Adrenal gland (tissue), 12 donors: ENCODE data around the gene AFDN. TPM values are rescaled to one million over a fixed set of nuclear protein-coding genes. Genes with fewer than 3 reads are reported as not detected.

Experiments used
- DNase-seq, 7 donors: peaks; one replicate each; pipeline ENCODE4 v3.0.0-alpha.2; 2019 to 2020
- H3K27ac ChIP-seq, 5 donors: fragments of 200-600 bp; sonication (generic) in 4 of 5; 1 replicate in 3 of 5; 2 replicates in 2 of 5; pipeline versions ENCODE4 v1.5.1 to v1.8.0; 2016 to 2020; ENCODE audit warnings: mild to moderate bottlenecking in 1 of 5
- H3K27me3 ChIP-seq: fragments of 200-600 bp; 2 replicates; pipeline ENCODE4 v1.8.0; 2021
- H3K36me3 ChIP-seq, 2 donors: fragments of 200-600 bp; replicated peaks in 1 of 2; 1 replicate in 1 of 2; 2 replicates in 1 of 2; pipeline versions ENCODE4 v1.5.1 to v1.8.0; 2018 to 2022
- H3K4me1 ChIP-seq, 2 donors: fragments of 200-600 bp; replicated peaks in 1 of 2; 1 replicate in 1 of 2; 2 replicates in 1 of 2; pipeline versions ENCODE4 v1.5.1 to v1.8.0; 2018 to 2021
- H3K4me3 ChIP-seq, 4 donors: fragments of 200-600 bp; sonication (generic) in 3 of 4; one replicate each; pipeline ENCODE4 v1.5.1; 2016 to 2018
- H3K9me3 ChIP-seq, 3 donors: fragments of 200-600 bp; sonication (generic) in 1 of 3; replicated peaks in 1 of 3; 1 replicate in 2 of 3; 2 replicates in 1 of 3; pipeline versions ENCODE4 v1.5.1 to v1.8.0; 2016 to 2021
- POLR2A ChIP-seq, 2 donors: fragments of 450-650 bp; IDR thresholded peaks; one replicate each; pipeline ENCODE4 v1.6.1; 2017; ENCODE audit warnings: antibody characterized with exemption in 2 of 2, mild to moderate bottlenecking in 2 of 2, moderate library complexity in 1 of 2
- WGBS, 4 donors: extraction: QIAGEN DNeasy Blood & Tissue Kit in 2 of 4; methylation state at CpG; one replicate each; pipeline versions ENCODE4 v1.1.5 to v1.1.7; 2013 to 2017; 5-methylcytosine and 5-hydroxymethylcytosine counted together
- intact Hi-C, 2 donors: fragments of 100-400 bp; cut with DNase I; formaldehyde crosslinking; loops; one replicate each; pipeline versions ENCODE4 v1.14.1 to v1.15.0; 2022 to 2023
- polyA plus RNA-seq, 3 donors: library from polyadenylated mRNA; stranded (reverse); fragments of 200-250 nt in 2 of 3; fragments of 350-450 nt in 1 of 3; fragmentation: Illumina TruSeq in 1 of 3; extraction: RNeasy Lipid Tissue Mini Kit (QIAGEN cat#74804) in 1 of 3; gene quantifications; one replicate each; pipeline ENCODE4 v1.2.3, GENCODE V29; 2013 to 2014
- total RNA-seq, 9 donors: library from RNA; depleted of rRNA in 4 of 9; stranded (reverse); fragments of >200 nt in 4 of 9; fragments of 120-200 nt in 1 of 9; fragmentation: NEBNext Ultra II Directional in 1 of 9; extraction: Animal tissue kit (Norgen Biotek cat#: 25700) in 1 of 9; gene quantifications; one replicate each; pipeline versions ENCODE4 v1.1.0 to v1.2.4, GENCODE V29; 2013 to 2023
- TF ChIP-seq, protein P1 (sequence below), 6 experiments: fragments of 450-650 bp in 4 of 6; fragments of 200-600 bp in 2 of 6; sonication (generic) in 1 of 6; IDR thresholded peaks; 1 replicate in 5 of 6; 2 replicates in 1 of 6; pipeline versions ENCODE4 v1.5.1 to v1.8.0; 2016 to 2021; ENCODE audit warnings: antibody characterized with exemption in 6 of 6, mild to moderate bottlenecking in 2 of 6, moderate library complexity in 1 of 6
- donor health status: healthy with polysubstance abuse.
- donor health status: Bipolar disorder and iron deficiency.
- donor health status: DM: yes; HTN: yes; CAD: no.
- donor health status: DM: no; HTN: no; CAD: no.
- donor health status: DM: no; HTN: no; CAD: no.
- donor health status: DM: yes; HTN: yes; CAD: no.

Gene AFDN
- total and polyA plus RNA-seq, 12 donors: 15.2 to 47.1 (median 39.3) TPM

DNA sequence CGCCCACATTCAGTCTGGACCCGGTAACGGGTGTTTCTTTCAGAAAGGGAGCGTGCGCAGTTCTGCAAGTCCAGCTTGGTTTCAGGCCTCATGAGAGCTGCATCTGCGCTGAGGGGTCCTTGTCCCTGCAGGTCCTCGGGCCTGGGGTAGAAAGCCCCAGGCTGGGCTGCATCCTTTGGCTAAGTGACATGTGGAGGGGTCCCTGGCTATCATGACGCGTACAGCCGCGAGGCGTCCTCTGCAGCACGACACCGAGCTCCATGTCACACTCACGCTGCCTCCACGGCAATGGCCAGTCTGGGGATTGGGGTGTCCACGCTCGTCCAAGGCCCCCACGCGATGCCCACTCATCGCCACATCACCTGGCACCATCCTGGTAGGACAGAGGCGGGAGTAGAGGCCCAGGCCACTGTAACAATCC, 169.0 kb downstream of the AFDN start:
- Histone ChIP-seq H3K27ac (no peak overlapping the region), H3K4me1 (no peaks in the 10 kb centered on the region), H3K36me3 (no peaks in the 10 kb centered on the region), H3K9me3 (no peaks in the 10 kb centered on the region), H3K4me3 (no peak overlapping the region), H3K27me3 (no peaks in the 10 kb centered on the region)
- DNase-seq: no peak
- 92 to 96% (median 94%) methylated on average over 15 to 22 of the region's 22 CpGs for whole genome bisulfite sequencing, 4 donors
- no peak for TF ChIP-seq POLR2A (IDR thresholded peaks at IDR 0.05)
- TF ChIP-seq, protein P1, sequence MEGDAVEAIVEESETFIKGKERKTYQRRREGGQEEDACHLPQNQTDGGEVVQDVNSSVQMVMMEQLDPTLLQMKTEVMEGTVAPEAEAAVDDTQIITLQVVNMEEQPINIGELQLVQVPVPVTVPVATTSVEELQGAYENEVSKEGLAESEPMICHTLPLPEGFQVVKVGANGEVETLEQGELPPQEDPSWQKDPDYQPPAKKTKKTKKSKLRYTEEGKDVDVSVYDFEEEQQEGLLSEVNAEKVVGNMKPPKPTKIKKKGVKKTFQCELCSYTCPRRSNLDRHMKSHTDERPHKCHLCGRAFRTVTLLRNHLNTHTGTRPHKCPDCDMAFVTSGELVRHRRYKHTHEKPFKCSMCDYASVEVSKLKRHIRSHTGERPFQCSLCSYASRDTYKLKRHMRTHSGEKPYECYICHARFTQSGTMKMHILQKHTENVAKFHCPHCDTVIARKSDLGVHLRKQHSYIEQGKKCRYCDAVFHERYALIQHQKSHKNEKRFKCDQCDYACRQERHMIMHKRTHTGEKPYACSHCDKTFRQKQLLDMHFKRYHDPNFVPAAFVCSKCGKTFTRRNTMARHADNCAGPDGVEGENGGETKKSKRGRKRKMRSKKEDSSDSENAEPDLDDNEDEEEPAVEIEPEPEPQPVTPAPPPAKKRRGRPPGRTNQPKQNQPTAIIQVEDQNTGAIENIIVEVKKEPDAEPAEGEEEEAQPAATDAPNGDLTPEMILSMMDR (IDR thresholded peaks at IDR 0.05): no peak
- intact Hi-C loops: no loop called here

DNA sequence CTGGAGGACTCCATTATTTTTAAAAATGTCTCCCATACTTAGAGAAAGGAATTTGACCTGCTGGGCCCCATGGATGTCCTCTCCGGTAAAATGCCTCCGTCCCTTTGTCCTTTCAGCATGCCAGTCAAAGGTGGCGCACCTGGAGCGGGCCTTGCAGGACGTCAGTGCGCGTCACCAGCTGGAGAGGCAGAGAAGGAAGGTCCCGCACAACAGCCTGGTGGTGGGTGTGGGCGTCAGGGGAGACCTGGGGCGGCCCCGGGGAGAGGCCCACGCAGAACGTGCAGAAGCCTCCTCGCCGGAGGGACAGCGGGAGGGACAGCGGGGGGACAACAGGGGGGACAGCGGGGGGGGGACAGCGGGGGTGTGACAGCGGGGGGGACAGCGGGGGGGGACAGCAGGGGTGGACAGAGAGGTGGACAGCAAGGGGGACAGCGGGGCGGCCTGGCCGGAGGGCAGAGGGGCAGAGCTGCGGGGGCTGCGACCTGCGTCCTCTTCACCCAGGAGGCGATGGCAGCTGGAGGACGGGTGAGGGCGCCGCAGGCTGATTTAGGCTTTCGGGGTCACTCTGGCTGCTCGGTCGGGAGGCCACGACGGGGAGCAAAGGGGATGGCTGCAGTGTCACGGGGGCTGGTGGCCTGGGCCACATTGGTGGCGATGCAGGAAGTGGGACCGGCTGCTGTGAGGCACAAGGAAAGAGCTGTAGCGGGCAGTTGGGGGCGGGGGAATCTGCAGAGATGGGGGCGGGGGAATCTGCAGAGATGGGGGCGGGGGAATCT, 169.9 kb downstream of the AFDN start:
- no peak for DNase-seq
- TF ChIP-seq, protein P1 (IDR thresholded peaks at IDR 0.05): no peak
- no peak for TF ChIP-seq POLR2A (IDR thresholded peaks at IDR 0.05)
- Histone ChIP-seq H3K9me3 (no peaks in the 10 kb centered on the region), H3K4me1 (no peaks in the 10 kb centered on the region), H3K27me3 (no peaks in the 10 kb centered on the region), H3K36me3 (no peaks in the 10 kb centered on the region), H3K27ac (no peak overlapping the region), H3K4me3 (no peak overlapping the region)
- 54 to 81% (median 70%) methylated on average over 11 to 43 of the region's 43 CpGs for WGBS, 4 donors
- intact Hi-C loops: no loop called here

DNA sequence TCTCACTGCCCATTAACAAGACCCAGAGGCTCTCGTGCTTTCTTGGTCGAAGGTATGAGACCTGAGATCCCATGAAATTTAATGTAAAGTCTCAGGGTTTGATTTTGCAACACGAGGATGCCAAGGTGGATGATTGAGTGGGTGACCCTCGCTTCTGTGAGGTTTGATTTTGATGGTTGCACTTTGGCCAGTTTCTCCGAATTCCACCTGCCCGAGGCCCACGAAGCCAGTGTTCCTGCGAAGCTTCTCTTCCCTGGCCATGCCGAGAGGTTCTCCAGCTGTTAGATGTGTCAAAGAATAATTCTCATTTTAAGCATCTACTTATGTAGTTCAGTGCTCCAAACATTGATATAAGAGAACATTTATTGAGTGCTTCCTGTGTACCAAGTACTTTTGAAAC, 170.9 kb downstream of the AFDN start, which contains the start of gene KIF25:
KIF25 (plus strand) TSS at position 30 of the 400 bp plus-strand sequence. CDS start 31,915 bp downstream, outside the sequence.
- H3K27ac ChIP-seq: no peak within 1 kb of the TSS
- TF ChIP-seq, protein P1 (IDR thresholded peaks at IDR 0.05): no peak
- TF ChIP-seq POLR2A (IDR thresholded peaks at IDR 0.05): no peak
- H3K4me3 ChIP-seq: no peak within 1 kb of the TSS
- no peaks in the 10 kb centered on the region for H3K27me3 ChIP-seq
- WGBS, 4 donors: 70 to 83% (median 77%) methylated on average over 8 to 9 of the region's 9 CpGs
- H3K9me3 ChIP-seq: no peaks in the 10 kb centered on the region
- intact Hi-C loops: no loop called here
- no peak for DNase-seq
- H3K36me3 ChIP-seq: no peaks in the 10 kb centered on the region
- no peaks in the 10 kb centered on the region for H3K4me1 ChIP-seq

DNA sequence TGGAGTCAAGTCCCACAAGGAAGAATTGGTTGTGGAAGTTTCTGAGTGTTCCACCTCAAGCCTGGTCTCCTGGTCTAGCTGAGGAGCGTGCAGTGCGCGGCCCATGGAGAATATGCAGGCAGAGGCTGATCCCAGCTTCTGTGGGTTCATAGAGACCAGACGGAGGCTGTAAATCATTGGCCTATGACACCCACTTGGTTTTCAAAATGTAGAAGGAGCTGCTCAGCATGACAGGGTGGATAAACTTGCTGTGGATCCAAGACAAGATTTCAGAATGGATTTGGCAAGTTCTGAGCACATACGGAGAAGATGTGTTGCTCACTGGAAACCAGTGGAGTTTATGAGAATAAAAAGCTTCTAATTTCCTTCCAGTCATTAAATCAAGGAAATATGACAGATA, 171.5 kb downstream of the AFDN start:
- no peak for DNase-seq
- Histone ChIP-seq H3K4me3 (no peak overlapping the region), H3K27ac (no peak overlapping the region), H3K27me3 (no peaks in the 10 kb centered on the region), H3K9me3 (no peaks in the 10 kb centered on the region), H3K4me1 (no peaks in the 10 kb centered on the region), H3K36me3 (no peaks in the 10 kb centered on the region)
- intact Hi-C loops: no loop called here
- WGBS, 4 donors: 72 to 87% (median 77%) methylated on average over 5 of the region's 5 CpGs
- TF ChIP-seq POLR2A (IDR thresholded peaks at IDR 0.05): no peak
- TF ChIP-seq, protein P1 (IDR thresholded peaks at IDR 0.05): no peak
